ENCODE data around the gene CDKN2AIPNL. TPM values are rescaled to one million over a fixed set of nuclear protein-coding genes. Genes with fewer than 3 reads are reported as not detected.

The CDKN2AIPNL gene
- total RNA-seq, 4 donors from 2014 or later = 17.9 to 19.9 (median 18.8) TPM

GRCh38 chr5:134436523-134437339 is 25.1 kb upstream of the CDKN2AIPNL start:
- Histone ChIP-seq H3K4me3 (peak overlapping the region; percentile 8 to 23 (median 13)), H3K27me3 (no peaks in the 10 kb centered on the region), H3K27ac (replicated peaks in 1 of 4) (peak overlapping the region; percentile 83 to 92 (median 86)), H3K4me1 (peaks cover 37 to 46% (median 43%) of the 10 kb centered on the region in 4 donors), H3K36me3 (no peaks in the 10 kb centered on the region), H3K9me3 (no peaks in the 10 kb centered on the region)
- TF ChIP-seq POLR2AphosphoS5 (IDR thresholded peaks at IDR 0.05) = peak; percentile 41 to 61
- TF ChIP-seq EP300 (IDR thresholded peaks at IDR 0.05) = no peak
- DNase-seq (ENCODE audit: extremely low spot score) = no peak
- intact Hi-C loops (cut with DNase I) = no loop called here
- 14% methylated on average over 13 of the region's 20 CpGs for WGBS

DNA sequence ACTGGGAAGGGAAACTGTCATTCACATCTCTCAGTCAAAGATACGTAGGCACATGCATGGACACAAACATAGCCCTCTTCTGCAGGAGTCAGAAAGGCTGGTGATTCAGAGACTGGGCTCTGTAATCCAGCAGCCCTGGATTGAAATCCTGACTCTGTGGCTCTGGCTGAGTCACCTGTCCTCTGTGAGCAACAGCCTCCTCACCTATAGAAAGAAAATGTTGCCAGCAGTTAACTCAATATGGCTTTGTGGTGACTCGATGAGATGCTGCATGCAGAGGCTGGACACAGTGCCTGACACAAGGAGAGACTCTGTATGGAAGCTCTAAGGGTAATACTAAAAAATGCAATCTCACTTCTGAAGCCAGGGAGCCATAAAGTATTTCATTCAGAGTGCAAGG is 23.9 kb upstream of the CDKN2AIPNL start:
- Histone ChIP-seq H3K4me1 (peaks cover 37 to 46% (median 43%) of the 10 kb centered on the region in 4 donors), H3K27ac (replicated peaks in 1 of 4) (peak overlapping the region in 3 of 4 donors; percentile 85 to 92 (median 88)), H3K27me3 (no peaks in the 10 kb centered on the region), H3K36me3 (no peaks in the 10 kb centered on the region), H3K4me3 (no peak overlapping the region), H3K9me3 (no peaks in the 10 kb centered on the region)
- no peak for TF ChIP-seq POLR2AphosphoS5 (IDR thresholded peaks at IDR 0.05)
- intact Hi-C loops (cut with DNase I) = no loop called here
- DNase-seq (ENCODE audit: extremely low spot score) = no peak
- WGBS = 85% methylated on average over 2 of the region's 2 CpGs

GRCh38 chr5:134432677-134433359 is 21.1 kb upstream of the CDKN2AIPNL start:
- H3K27ac ChIP-seq (replicated peaks in 1 of 4) = no peak overlapping the region
- TF ChIP-seq EP300 (IDR thresholded peaks at IDR 0.05) (no peak), POLR2A (IDR thresholded peaks at IDR 0.05; ENCODE audit: low read depth) (no peak), POLR2AphosphoS5 (IDR thresholded peaks at IDR 0.05) (no peak)
- TF ChIP-seq, protein P1, sequence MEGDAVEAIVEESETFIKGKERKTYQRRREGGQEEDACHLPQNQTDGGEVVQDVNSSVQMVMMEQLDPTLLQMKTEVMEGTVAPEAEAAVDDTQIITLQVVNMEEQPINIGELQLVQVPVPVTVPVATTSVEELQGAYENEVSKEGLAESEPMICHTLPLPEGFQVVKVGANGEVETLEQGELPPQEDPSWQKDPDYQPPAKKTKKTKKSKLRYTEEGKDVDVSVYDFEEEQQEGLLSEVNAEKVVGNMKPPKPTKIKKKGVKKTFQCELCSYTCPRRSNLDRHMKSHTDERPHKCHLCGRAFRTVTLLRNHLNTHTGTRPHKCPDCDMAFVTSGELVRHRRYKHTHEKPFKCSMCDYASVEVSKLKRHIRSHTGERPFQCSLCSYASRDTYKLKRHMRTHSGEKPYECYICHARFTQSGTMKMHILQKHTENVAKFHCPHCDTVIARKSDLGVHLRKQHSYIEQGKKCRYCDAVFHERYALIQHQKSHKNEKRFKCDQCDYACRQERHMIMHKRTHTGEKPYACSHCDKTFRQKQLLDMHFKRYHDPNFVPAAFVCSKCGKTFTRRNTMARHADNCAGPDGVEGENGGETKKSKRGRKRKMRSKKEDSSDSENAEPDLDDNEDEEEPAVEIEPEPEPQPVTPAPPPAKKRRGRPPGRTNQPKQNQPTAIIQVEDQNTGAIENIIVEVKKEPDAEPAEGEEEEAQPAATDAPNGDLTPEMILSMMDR (IDR thresholded peaks at IDR 0.05) = no peak
- intact Hi-C loops (cut with DNase I) = no loop called here
- H3K36me3 ChIP-seq = no peaks in the 10 kb centered on the region
- no peaks in the 10 kb centered on the region for H3K9me3 ChIP-seq
- no peak overlapping the region for H3K4me3 ChIP-seq
- no peaks in the 10 kb centered on the region for H3K27me3 ChIP-seq
- DNase-seq (ENCODE audit: extremely low spot score) = no peak
- 84% methylated on average over 14 of the region's 14 CpGs for WGBS
- peaks cover 19 to 25% (median 21%) of the 10 kb centered on the region in 4 donors for H3K4me1 ChIP-seq

GRCh38 chr5:134432174-134432573 is 20.5 kb upstream of the CDKN2AIPNL start:
- intact Hi-C loops (cut with DNase I) = no loop called here
- 94% methylated on average over 4 of the region's 4 CpGs for WGBS

GRCh38 chr5:134430001-134430569 is 18.4 kb upstream of the CDKN2AIPNL start:
- intact Hi-C loops (cut with DNase I) = no loop called here
- no peaks in the 10 kb centered on the region for H3K36me3 ChIP-seq
- no peaks in the 10 kb centered on the region for H3K9me3 ChIP-seq
- DNase-seq (ENCODE audit: extremely low spot score) = no peak
- no peaks in the 10 kb centered on the region for H3K27me3 ChIP-seq
- TF ChIP-seq POLR2AphosphoS5 (IDR thresholded peaks at IDR 0.05) = no peak
- TF ChIP-seq, protein P1 (IDR thresholded peaks at IDR 0.05) = no peak
- TF ChIP-seq EP300 (IDR thresholded peaks at IDR 0.05) = no peak
- TF ChIP-seq POLR2A (IDR thresholded peaks at IDR 0.05; ENCODE audit: low read depth) = no peak
- no peak overlapping the region for H3K27ac ChIP-seq (replicated peaks in 1 of 4)
- H3K4me1 ChIP-seq = no peaks in the 10 kb centered on the region
- WGBS = 79% methylated on average over 5 of the region's 5 CpGs
- no peak overlapping the region for H3K4me3 ChIP-seq

More at GRCh38 chr5:134432174-134432573, 20.5 kb upstream of the CDKN2AIPNL start:
- no peak for TF ChIP-seq POLR2A (IDR thresholded peaks at IDR 0.05; ENCODE audit: low read depth)
- TF ChIP-seq, protein P1 (IDR thresholded peaks at IDR 0.05) = no peak
- no peak for TF ChIP-seq EP300 (IDR thresholded peaks at IDR 0.05)
- TF ChIP-seq POLR2AphosphoS5 (IDR thresholded peaks at IDR 0.05) = no peak
- H3K36me3 ChIP-seq = no peaks in the 10 kb centered on the region
- no peaks in the 10 kb centered on the region for H3K9me3 ChIP-seq
- DNase-seq (ENCODE audit: extremely low spot score) = no peak
- no peak overlapping the region for H3K27ac ChIP-seq (replicated peaks in 1 of 4)
- H3K4me1 ChIP-seq = peaks cover 13 to 19% (median 15%) of the 10 kb centered on the region in 4 donors
- no peaks in the 10 kb centered on the region for H3K27me3 ChIP-seq
- no peak overlapping the region for H3K4me3 ChIP-seq
